HepG2 (cell line): ENCODE measurements around the gene SLC16A11. TPM values are rescaled to one million over a fixed set of nuclear protein-coding genes. Genes with fewer than 3 reads are reported as not detected.

Source experiments
- FIP1L1 ChIP-seq: fragments of 200-400 bp; formaldehyde crosslinking; IDR thresholded peaks from 2 replicates; pipeline ENCODE4 v1.6.1; 2018; ENCODE audit warnings: low read depth, mild to moderate bottlenecking, low read length, moderate library complexity, borderline replicate concordance; ENCODE audit not compliant: insufficient read depth
- HMG20B ChIP-seq: conservative IDR thresholded peaks from 2 replicates; pipeline ENCODE4 v1.6.1; 2016; ENCODE audit warnings: missing genetic modification reagents, missing compliant biosample characterization
- IRX3 ChIP-seq: sonication (generic); formaldehyde crosslinking; IDR thresholded peaks from 2 replicates; pipeline ENCODE4 v1.8.1; 2023; ENCODE audit warnings: mild to moderate bottlenecking, low read depth, missing genetic modification reagents, borderline replicate concordance
- NR2F1 ChIP-seq, 2 experiments: fragments of 450-650 bp in 1 of 2; formaldehyde crosslinking in 1 of 2; IDR thresholded peaks; 2 replicates each; pipeline versions ENCODE4 v1.5.0 to v1.6.1; 2016 to 2020; ENCODE audit warnings: mild to moderate bottlenecking in 1 of 2, missing compliant biosample characterization in 1 of 2, missing genetic modification reagents in 1 of 2, moderate library complexity in 1 of 2
- RXRB ChIP-seq: IDR thresholded peaks from 2 replicates; pipeline ENCODE4 v1.6.1; 2016; ENCODE audit warnings: borderline replicate concordance, missing genetic modification reagents, missing compliant biosample characterization
- SMARCE1 ChIP-seq: fragments of 450-650 bp; IDR thresholded peaks from 2 replicates; pipeline ENCODE4 v1.6.1; 2017; ENCODE audit warnings: borderline replicate concordance
- ZFP37 ChIP-seq: sonication (generic); formaldehyde crosslinking; IDR thresholded peaks from 2 replicates; pipeline ENCODE4 v1.4.0; 2020; ENCODE audit warnings: missing genetic modification reagents, borderline replicate concordance
- ZNF546 ChIP-seq: sonication (generic); formaldehyde crosslinking; conservative IDR thresholded peaks from 2 replicates; pipeline ENCODE4 v1.8.1; 2023; ENCODE audit warnings: mild to moderate bottlenecking, missing genetic modification reagents
- ZNF720 ChIP-seq: sonication (generic); formaldehyde crosslinking; IDR thresholded peaks from 2 replicates; pipeline ENCODE4 v1.4.0; 2020; ENCODE audit warnings: missing genetic modification reagents
- polyA plus RNA-seq, 8 experiments: library from polyadenylated mRNA; depleted of rRNA in 3 of 8; stranded (reverse) in 7 of 8; unstranded in 1 of 8; fragments of >200 nt; fragmentation: Illumina TruSeq in 4 of 8; extraction: Trizol in 4 of 8; gene quantifications; 2 replicates each; pipeline versions ENCODE4 v1.2.1 to v1.2.3, GENCODE V29; 2011 to 2016; ENCODE audit warnings: low read depth in 4 of 8, missing spikeins in 1 of 8, mixed read lengths in 1 of 8; ENCODE audit not compliant: insufficient read depth in 1 of 8
- total RNA-seq, 5 experiments: library from RNA; depleted of rRNA; stranded (reverse); fragments of >200 nt; fragmentation: Illumina TruSeq; extraction: Trizol; gene quantifications; 2 replicates each; pipeline ENCODE4 v1.2.3, GENCODE V29; 2016; ENCODE audit warnings: low read depth in 1 of 5
- TF ChIP-seq, protein P1 (sequence below), 2 experiments: fragments of 450-650 bp in 1 of 2; sonication (generic) in 1 of 2; formaldehyde crosslinking in 1 of 2; IDR thresholded peaks; 2 replicates each; pipeline versions ENCODE4 v1.6.1 to v1.8.0; 2016 to 2022; ENCODE audit warnings: antibody characterized with exemption in 1 of 2, mild to moderate bottlenecking in 1 of 2, missing genetic modification reagents in 1 of 2
- TF ChIP-seq, protein P2 (sequence below): sonication (generic); formaldehyde crosslinking; conservative IDR thresholded peaks from 2 replicates; pipeline ENCODE4 v1.4.0; 2020; ENCODE audit warnings: missing genetic modification reagents
- TF ChIP-seq, protein P3 (sequence below): IDR thresholded peaks from 2 replicates; pipeline ENCODE4 v1.6.1; 2012; ENCODE audit warnings: inconsistent platforms
- TF ChIP-seq, protein P4 (sequence below): sonication (generic); formaldehyde crosslinking; IDR thresholded peaks from 2 replicates; pipeline ENCODE4 v1.8.1; 2023; ENCODE audit warnings: mild to moderate bottlenecking, inconsistent platforms, moderate library complexity, missing genetic modification reagents, borderline replicate concordance

The SLC16A11 gene
- total and polyA plus RNA-seq, 2 of the 13 experiments (the other 11 are each of a cell fraction or from before 2014, with no cell fraction given), result not detected

DNA sequence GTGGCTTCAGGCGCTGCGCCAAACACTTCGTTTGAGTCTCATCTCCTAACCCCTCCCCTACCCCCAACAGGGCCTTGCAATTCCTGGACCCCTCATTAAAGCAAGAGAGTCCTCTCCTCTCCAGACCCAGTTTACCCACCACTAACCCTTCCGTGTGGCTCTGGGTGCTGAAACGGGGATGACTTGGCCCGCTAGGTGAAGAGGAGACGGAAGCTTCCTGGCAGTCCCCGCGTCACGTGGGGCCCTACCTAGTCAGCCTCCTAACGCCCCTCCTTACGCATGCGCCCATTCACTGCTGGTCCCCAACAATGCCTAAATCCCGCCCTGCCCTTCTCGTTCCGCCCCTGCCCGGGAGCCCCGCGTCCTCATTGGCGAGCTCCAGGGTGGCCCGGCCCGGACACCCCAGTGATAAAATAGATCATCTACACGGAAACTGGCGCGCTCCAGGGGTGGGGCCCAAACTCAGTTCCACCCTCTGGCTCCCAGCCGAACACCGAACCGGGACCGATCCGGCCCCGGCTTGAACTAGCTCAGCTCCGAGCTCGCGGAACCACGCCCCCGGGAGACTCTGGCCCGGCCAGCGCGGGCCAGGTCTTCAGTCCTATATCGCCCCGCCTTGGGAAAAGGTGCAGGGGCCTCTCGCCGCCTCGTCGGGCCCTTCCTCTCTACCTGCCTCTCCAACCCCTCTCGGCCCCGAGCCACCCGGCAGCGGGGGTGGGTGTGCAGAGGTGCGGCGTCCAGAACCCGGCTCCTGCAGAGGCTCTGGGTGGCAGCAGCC, 8.1 kb downstream of the SLC16A11 start, which contains the start of gene SLC16A13 (continued):
- TF ChIP-seq, protein P1, sequence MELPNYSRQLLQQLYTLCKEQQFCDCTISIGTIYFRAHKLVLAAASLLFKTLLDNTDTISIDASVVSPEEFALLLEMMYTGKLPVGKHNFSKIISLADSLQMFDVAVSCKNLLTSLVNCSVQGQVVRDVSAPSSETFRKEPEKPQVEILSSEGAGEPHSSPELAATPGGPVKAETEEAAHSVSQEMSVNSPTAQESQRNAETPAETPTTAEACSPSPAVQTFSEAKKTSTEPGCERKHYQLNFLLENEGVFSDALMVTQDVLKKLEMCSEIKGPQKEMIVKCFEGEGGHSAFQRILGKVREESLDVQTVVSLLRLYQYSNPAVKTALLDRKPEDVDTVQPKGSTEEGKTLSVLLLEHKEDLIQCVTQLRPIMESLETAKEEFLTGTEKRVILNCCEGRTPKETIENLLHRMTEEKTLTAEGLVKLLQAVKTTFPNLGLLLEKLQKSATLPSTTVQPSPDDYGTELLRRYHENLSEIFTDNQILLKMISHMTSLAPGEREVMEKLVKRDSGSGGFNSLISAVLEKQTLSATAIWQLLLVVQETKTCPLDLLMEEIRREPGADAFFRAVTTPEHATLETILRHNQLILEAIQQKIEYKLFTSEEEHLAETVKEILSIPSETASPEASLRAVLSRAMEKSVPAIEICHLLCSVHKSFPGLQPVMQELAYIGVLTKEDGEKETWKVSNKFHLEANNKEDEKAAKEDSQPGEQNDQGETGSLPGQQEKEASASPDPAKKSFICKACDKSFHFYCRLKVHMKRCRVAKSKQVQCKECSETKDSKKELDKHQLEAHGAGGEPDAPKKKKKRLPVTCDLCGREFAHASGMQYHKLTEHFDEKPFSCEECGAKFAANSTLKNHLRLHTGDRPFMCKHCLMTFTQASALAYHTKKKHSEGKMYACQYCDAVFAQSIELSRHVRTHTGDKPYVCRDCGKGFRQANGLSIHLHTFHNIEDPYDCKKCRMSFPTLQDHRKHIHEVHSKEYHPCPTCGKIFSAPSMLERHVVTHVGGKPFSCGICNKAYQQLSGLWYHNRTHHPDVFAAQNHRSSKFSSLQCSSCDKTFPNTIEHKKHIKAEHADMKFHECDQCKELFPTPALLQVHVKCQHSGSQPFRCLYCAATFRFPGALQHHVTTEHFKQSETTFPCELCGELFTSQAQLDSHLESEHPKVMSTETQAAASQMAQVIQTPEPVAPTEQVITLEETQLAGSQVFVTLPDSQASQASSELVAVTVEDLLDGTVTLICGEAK (IDR thresholded peaks at IDR 0.05), result no peak
- TF ChIP-seq, protein P1 (CRISPR knock-in tag; IDR thresholded peaks at IDR 0.05), result 0 out of 2 replicates have a peak, but pooled peaks have one; percentile 17
- TF ChIP-seq, protein P2, sequence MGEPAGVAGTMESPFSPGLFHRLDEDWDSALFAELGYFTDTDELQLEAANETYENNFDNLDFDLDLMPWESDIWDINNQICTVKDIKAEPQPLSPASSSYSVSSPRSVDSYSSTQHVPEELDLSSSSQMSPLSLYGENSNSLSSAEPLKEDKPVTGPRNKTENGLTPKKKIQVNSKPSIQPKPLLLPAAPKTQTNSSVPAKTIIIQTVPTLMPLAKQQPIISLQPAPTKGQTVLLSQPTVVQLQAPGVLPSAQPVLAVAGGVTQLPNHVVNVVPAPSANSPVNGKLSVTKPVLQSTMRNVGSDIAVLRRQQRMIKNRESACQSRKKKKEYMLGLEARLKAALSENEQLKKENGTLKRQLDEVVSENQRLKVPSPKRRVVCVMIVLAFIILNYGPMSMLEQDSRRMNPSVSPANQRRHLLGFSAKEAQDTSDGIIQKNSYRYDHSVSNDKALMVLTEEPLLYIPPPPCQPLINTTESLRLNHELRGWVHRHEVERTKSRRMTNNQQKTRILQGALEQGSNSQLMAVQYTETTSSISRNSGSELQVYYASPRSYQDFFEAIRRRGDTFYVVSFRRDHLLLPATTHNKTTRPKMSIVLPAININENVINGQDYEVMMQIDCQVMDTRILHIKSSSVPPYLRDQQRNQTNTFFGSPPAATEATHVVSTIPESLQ (CRISPR knock-in tag), result no peak
- TF ChIP-seq SMARCE1 (no peak), FIP1L1 (no peak), ZFP37 (CRISPR knock-in tag) (0 out of 2 replicates have a peak, but pooled peaks have one; percentile 54), HMG20B (CRISPR knock-in tag) (no peak), ZNF720 (CRISPR knock-in tag) (no peak), ZNF546 (CRISPR knock-in tag) (no peak), IRX3 (CRISPR knock-in tag) (no peak; the same call in 1 of the 2 replicates), RXRB (CRISPR knock-in tag) (no peak; the same call in 1 of the 2 replicates), NR2F1 (CRISPR knock-in tag; IDR thresholded peaks at IDR 0.05) (no peak)
- TF ChIP-seq, protein P3, sequence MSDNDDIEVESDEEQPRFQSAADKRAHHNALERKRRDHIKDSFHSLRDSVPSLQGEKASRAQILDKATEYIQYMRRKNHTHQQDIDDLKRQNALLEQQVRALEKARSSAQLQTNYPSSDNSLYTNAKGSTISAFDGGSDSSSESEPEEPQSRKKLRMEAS, result peak; percentile 78
- TF ChIP-seq, protein P4, sequence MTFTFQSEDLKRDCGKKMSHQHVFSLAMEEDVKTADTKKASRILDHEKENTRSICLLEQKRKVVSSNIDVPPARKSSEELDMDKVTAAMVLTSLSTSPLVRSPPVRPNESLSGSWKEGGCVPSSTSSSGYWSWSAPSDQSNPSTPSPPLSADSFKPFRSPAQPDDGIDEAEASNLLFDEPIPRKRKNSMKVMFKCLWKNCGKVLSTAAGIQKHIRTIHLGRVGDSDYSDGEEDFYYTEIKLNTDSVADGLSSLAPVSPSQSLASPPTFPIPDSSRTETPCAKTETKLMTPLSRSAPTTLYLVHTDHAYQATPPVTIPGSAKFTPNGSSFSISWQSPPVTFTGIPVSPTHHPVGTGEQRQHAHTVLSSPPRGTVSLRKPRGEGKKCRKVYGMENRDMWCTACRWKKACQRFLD, result 0 out of 2 replicates have a peak, but pooled peaks have one; percentile 27
